GM18858 (cell line): Measurements from ENCODE around the gene POU3F3.

Source experiments
- ATAC-seq: cut with Tn5 transposase; IDR thresholded peaks from one replicate; pipeline ENCODE4 v1.9.1; 2021; ENCODE audit not compliant: unreplicated experiment

Gene POU3F3

DNA sequence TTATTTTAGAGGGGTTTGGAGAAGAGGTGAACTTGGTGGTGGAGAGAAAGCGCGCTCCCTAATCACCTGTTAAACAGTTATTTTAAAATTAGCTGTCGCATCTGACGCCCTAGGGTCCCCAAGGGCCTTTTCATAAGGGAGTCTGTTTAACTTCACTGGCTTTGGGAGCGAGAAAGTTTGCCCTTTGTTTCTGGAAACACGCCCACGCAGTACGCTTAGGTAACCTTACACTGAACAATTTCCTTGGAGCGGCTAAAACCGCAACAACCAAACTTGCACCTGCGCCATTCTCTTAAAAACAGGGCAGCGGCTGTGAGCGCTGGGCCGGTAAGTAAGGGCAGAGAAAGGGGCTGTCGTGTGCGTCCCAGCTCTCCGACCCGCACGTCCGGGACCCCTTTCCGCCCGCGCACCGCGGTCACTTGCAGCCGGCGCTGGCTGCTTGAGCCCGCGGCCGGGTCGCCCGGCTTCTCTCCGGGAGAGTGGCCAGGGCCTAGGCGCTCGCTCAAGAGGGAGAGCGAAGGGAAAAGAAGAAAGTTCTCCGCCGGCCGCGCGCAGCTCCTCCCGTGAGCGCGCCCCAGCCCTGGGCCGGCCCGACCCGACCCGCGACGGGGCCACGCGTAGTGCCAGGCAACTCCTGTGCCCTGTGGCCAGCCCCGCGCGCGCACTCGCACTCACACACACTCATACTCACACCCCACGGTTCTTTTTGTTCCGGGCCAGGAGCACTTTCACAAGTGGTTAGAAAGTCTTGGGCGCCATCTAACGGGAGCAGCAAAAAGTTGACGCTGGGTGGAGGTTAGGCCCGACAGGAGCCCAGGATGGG lies 19.2 kb downstream of the POU3F3 start:
- peak; percentile 82 for ATAC-seq

DNA sequence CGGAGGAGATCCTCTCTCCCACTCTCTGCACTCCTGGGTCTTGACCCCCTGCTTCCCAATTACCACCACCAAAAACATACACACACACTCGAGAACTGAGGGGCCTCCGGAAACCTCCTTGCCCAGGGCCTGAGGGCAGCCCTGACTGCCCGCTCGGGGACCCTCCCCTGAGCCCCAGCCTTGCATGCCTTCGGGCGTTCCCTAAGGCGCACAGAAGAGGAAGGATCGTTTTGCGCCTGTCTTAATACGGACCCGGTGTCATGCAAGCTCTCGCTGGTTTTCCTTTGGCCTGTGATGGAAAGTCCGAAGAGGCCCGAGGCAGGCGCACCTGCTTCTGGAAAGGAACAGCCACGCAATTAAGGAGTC lies 19.8 kb downstream of the POU3F3 start:
- no peak for ATAC-seq

DNA sequence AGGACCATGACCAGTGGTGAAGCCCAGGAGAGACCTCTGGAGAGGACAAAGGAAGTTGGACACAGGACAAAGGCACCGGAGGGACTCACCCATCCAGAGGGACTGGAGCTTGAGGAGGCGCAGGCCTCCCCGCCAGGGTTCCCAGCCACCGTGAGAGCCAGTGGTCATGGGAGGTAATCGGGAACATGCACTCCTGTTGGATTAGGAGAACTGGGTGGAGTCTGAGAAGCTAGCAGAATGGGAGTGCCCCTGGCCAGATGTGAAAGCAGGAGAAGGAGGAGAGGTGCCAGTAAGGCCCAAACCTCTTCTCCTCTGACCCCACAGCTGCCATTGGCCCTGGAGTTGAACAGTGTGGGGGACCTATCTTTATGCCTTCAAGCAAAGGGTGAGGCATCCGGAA lies 20.3 kb downstream of the POU3F3 start:
- no peak for ATAC-seq

DNA sequence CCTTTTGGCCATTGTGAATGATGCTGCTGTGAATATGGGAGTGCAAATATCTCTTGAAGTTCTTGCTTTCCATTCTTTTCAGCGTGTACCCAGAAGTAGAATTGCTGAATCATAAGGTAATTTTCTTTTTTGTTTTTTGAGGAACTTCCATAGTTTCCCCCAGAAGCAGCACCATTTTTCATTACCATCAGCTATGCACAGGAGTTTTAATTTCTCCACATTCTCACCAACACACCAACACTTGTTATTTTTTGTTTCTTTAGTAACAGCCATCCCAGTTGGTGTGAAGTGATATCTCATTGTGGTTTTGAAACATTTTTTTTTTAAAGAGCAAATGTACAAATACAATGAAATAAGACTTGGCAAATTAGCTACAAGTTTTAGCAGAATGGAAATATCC lies 21.3 kb downstream of the POU3F3 start:
- no peak for ATAC-seq

DNA sequence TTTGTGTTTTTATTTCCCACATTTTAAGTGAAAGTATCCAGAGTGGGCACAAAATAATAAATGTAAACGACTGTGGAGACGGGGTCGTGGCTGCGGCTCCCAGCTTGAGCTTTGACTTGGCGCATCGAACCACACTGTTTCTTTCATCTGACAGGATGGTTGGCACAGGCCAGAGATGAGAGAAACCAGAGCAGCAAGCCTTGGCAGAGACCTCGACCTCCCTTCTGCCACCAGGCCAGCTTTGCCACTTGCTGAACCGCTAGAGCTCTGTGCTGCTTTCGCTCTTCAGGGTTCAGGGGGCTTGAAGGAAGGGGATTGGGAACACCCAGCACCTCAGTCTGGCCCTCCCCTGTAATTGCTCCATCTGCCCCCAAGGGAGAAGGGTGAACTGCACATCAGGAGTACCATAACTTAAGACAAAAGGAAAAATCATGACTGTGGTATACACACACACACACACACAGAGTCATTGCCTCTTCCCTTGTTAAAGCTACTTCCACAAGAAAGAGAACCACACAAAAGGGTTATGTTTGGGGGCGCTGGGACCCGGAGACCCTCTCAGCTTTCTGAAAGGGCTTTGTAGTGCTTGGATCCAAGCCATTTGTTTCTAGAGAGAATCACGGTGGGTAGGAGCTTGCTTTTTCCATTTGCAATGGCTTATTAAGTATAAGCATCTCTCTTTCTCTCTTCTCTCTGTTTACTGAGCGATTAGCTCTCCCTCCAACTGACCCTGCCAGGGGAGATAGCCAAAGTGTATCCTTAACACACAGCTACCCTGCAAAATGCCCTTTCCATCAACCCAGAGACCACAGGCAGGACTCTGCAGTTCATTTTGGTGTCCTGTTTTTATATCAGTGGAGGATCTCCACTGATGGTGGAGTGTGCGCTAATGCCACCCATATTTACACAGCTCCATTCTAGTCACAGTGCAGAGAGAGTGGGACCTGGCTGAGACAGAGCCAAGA lies 23.0 kb downstream of the POU3F3 start:
- ATAC-seq = no peak

DNA sequence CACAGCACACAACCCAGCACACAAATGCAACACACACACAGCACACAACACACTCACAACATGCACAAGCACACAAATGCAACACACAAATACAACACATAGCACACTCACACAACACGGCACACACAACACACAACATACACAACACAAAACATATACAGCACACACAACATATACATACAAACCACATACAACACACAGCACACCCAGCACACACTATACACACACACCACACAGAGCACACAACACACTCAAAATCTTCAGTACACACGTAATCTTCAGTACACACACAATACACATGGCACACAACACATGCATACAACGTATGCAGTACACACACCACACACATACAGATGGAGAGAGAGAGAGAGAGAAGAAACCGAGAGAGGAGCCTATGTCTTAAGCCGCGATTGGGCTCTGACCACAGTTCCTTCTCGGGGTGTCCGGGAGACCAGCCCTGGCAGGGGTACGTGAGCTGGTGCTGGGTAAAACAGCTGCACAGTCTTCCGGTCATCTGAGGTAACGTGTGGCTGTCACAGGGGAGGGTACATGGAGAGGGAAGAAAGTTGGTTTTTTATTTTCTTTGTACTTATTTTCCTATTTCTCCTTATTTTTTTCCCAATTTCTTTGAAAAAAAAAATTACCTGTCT lies 25.1 kb downstream of the POU3F3 start:
- ATAC-seq = no peak

DNA sequence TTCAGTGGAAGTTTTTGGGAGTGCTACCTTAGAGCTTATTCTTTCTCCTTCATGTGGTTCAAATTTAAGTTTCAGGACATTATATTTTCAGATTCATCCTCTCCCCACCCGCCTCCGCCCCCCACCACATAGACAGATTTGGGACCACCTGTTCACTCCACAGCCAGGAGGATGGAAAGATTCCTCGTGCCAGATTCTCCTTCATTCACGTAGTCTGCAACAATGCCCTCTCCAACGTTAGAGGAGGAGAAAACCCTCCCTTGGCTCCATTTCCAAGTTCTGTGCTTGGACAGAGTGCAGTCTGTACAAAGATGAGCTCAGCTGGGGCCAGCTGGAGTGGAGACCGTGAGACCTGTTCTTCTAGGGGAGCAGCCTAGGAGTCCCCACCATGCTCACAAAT lies 26.2 kb downstream of the POU3F3 start:
- no peak for ATAC-seq

DNA sequence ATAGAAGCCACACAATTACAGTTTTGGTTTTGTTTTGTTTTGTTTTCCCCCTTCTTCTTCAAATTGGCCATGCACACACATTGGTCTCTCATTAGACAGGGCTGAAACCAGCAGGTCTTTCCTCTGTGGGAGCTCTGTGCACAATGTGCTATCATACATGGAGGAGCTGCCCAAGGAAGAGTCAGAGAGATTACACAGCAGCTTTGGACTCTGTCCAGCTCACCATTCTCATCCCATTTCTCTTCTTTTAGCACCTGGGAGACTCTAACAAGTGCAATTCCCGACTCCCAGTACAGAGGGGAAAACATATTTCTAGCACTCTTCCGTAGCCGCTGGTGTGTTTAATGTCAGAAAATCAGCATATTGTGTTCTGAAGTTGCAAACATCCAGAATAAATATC lies 29.4 kb downstream of the POU3F3 start:
- ATAC-seq = no peak

DNA sequence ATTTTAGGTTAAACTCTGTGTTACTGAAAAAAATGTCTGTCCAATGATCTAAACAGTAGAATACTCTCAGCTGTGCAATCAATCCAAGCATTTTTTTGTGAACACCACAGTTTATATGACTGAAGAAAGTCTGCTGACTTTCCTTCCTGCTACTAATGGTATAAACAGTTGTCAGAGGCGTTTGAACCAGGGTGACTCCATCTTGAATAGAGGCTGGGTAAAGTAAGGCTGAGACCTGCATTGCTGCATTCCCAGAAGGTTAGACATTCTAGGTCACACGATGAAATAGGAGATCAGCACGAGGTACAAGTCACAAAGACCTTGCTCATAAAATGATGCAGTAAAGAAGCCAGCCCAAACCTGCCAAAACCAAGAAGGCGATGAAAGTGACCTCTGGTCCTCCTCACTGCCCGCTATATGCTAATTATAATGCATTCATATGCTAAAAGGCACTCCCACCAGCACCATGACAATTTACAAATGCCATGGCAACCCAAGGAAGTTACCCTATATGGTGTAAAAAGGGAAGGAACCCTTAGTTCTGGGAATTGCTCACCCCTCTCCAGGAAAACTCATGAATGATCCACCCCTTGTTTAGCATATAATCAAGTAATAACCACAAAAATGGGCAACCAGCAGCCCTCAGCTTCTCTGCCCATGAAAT lies 31.3 kb downstream of the POU3F3 start:
- ATAC-seq = no peak

DNA sequence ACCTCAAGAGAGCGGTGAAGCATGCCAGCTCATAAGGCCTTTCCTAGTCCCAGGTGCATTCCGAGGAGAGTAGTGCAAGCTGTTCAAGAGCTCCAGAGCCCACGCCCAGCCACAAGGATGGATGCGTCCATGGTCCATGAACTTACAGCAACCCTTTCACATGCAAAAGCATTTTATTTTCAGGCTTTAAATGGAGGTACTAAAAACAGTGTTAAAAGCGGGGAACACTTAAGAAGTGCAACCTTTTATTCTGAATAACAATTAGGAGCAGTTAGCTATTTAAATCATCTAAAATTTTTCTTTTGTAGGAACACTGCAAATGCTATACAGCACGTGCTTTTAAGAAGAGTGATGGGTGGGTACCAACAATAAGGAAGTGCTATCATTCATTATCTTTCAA lies 33.8 kb downstream of the POU3F3 start:
- no peak for ATAC-seq

DNA sequence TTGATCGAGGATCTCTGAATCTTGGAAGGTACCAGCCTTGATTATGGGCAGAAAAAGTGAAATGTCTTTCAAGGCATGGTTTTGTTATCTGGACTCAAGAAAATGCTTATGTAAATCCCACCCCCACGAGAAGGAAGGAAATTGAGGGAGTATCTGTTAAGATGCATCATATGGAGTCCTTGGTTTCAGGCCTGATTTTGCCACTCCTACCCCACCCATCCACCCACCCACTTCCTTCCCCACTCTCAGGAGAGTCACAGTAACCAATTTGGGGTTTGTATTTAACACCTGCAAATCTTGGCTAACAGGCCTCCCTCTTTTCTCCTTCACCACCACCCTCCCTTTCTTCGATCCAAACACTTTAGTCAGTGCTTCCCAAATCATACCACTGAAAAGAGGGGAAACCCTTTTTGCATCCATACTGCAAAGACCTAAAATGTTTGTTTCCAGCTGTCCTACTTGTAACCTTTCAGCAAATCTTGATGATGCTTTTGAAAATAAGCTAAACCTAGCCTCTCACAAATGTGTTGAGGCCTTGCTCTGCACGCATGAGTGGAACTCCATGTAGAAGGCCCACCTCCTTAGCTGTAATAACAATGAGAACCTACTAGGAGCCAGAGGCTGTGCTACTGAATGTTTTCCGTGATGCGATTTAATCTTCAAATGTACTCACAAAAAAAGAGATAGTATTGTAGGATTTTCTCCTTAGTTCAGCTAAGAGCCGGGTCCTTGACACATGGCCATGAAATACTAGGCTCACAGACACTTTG lies 34.8 kb downstream of the POU3F3 start:
- no peak for ATAC-seq

DNA sequence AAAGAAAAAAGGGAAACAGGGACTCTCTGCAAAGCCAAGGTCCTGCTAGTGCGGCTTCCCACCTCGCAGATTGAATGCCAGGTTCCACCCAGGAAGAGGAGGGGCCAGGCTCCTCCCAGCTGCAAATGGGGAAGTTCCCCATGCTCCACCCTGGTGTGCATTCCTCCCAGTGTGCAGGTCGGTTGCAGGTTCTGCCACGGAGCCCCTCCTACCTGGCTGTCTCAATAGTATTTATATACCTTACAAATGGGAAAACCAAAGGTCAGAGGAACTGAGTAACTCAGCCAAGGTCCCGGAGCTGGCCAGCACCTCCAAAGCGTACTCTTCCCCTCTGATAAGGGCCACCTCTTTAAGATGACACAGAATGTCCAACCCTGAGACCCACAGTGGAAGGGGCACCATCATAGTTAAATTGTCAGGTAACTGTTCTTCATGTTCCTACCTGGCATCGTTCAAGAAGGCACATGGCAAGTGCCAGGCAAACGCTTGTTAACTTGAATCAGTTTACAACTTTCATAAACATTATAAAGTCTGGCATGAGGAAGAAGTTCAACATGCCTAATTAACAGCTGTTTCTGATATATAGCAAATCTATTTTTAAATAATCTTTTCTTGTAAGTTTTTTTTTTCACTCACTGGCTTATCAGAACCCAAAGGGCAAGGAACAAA lies 35.5 kb downstream of the POU3F3 start:
- peak; percentile 52 for ATAC-seq

DNA sequence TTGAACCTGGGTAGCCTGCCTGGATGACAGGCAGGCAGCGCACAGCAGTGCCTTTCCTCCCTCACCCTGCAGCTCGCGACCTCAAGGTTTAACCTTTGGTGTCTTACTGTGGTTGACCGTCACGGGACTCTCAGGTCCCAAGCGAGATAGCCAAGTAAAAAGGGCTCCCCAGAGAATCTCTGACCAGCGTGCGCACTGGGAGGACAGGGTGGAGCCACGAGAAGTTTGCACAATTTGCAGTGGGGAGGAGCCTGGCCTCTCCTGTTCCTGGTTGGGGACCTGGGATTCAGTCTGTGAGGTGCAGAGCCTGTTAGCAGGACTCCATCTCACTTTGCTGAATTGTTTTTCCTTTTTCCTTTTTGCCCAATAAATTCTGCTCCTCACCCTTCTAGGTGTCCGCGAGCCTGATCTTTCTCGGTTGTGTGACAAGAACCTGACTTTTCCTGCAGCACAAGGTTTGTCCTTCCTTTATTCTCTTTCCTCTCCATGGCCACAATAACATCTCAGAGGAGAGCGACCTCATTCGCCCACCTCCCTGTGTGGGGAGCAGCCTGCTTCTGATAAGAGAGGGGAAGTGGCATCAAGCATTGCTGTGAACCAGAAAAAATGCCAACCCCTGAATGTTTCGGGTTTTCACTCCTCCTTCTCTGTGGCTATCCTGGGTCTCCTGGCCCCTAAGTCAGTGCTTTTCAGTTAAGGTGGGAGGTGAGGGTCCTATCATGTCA lies 36.2 kb downstream of the POU3F3 start:
- ATAC-seq = no peak

DNA sequence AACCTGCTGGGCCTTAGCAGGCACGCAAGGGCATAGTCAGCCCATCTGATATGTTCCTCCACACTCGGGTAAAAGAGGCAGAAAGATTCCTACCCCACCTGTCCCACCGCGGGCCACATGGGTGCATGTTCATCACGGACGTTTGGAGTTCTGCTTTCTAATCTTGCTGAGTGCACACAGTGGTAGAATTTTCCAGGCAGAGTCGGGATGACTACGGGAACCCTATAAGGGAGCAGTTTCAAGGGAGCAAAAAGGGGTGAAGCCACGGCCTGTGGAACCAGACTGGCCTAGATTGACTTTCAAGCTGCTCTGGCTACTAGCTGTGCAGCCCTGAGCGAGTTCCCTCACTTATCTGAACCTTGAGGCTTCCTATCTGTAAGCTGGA lies 36.8 kb downstream of the POU3F3 start:
- ATAC-seq = no peak

DNA sequence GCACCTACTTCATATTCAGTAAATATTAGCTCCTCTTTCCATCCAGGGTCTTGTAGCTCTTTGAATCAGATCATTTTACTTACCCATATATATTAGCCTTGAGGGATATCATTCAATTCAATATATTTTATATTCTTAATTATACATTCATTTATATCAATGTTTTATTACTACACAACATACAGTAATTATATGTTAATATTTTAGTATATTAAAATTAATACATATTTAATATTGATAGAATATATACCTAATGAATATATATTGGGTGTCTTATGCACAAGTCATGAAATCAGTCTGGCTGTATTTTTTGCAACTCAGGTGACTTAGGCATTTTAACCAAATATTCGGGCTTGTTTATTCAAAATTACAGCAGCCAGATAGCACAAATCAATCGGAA lies 37.2 kb downstream of the POU3F3 start:
- no peak for ATAC-seq

DNA sequence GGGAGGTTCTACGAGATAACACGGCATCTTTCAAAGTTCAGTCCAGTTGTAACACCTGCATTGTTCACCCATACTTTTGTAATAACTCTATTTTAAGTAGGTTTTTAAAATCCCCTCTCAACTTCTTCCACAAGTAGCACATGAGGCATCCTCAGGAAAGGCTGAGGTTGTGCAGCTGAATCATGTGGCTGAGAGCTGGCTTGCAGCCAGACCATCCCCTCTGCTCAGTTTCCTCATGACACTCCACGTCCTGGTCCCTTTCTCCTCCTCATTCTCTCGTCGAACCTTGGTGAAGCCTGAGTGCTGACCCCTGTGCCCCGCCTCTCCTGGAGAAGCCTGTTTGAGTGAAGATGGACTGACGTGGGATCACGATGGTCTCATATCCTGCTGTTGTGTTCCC lies 42.5 kb downstream of the POU3F3 start:
- ATAC-seq = no peak

DNA sequence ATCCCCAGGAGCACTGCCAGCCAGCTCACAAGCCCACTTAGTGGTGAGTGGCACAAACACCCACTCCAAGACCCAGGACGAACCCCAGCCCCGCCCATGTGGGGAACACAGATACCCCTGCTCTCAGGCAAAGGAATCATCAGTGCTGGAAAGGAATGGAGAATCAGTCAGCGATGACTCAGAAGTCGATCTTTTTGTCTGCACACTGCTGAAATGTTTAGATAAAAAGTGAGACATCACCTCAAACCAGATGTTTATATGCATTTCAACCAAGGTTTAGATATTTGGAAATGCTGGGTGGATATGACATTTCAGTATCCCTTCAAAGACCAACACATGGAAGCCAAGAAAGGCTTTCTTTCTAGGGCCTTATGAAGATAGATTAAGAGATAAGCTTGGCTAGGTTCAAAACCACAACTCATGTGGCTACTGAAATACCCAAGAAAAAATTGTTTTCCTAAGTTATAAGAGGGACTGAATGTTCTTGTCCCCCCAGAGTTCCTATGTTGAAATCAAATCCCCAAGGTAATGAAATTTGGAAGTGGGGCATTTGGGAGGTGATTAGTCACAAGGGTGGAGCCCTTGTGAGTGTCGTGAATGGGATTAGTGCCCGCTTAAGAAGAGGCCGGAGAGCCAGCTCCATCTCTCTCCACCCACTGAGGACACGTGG lies 43.7 kb downstream of the POU3F3 start:
- ATAC-seq = no peak

DNA sequence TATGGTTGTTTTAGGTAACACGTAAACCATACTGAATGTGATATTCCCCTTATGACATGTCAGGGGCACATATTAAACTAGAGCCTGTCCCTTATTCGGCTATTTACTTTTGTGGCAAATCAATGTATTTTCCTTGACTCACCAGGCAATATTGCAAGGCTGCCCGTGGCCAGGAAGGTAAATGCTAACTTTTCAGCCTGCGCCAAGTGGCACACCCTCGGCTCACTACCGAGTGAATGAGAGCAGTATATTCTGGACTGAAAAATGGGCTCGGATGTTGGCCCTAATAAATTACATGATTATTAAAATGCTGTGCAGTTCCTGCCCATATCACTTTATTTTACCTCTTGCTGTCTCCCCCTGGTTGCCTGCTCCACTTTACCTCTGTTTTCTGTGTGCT lies 46.7 kb downstream of the POU3F3 start:
- ATAC-seq = no peak
